ENCODE measurements around the gene GNAO1. TPM values are rescaled to one million over a fixed set of nuclear protein-coding genes. Genes with fewer than 3 reads are reported as not detected.

Gene GNAO1
- total and polyA plus RNA-seq, 2 of the 13 experiments (the other 11 are each of a cell fraction or from before 2014, with no cell fraction given), result not detected

GRCh38 chr16:56315955-56316354, 124.7 kb downstream of the GNAO1 start:
- Histone ChIP-seq H3K9me3 (ENCODE audit: low read length) (no peaks in the 10 kb centered on the region), H3K4me3 (replicated peaks in 1 of 3; ENCODE audit: insufficient read depth in 1 of 3, low read depth in 2 of 3, low read length in 3 of 3) (no peak overlapping the region), H3K9ac (ENCODE audit: insufficient read depth, low read depth, low read length) (no peak overlapping the region), H3K27me3 (ENCODE audit: control insufficient read depth in 1 of 2, insufficient read depth in 2 of 2, low read length in 2 of 2) (peaks cover 1 to 43% of the 10 kb centered on the region in 2 experiments), H3K79me2 (ENCODE audit: insufficient read depth, low read length) (no peaks in the 10 kb centered on the region), H2AFZ (ENCODE audit: low read length) (no peak overlapping the region), H3K4me1 (ENCODE audit: insufficient read depth, low read length) (no peaks in the 10 kb centered on the region), H3K36me3 (replicated peaks in 1 of 2; ENCODE audit: control insufficient read depth in 1 of 2, insufficient read depth in 2 of 2, low read length in 2 of 2) (no peaks in the 10 kb centered on the region), H3K4me2 (ENCODE audit: low read depth, low read length) (no peak overlapping the region), H4K20me1 (ENCODE audit: insufficient read depth, low read length) (no peaks in the 10 kb centered on the region), H3K27ac (ENCODE audit: extremely low read length, insufficient read depth, low read length) (no peak overlapping the region)
- ChIA-PET POLR2A (no interaction called here), CTCF (ENCODE audit: low intra/inter-chr PET ratio, low total read pairs) (interaction anchor here (2.9 kb wide), 1 partner anchor 41 kb away, joined by 8 read pairs; no protein-coding TSS in a partner anchor)
- no peak for TF ChIP-seq TBP (CRISPR knock-in tag; IDR thresholded peaks at IDR 0.05)
- no peak for TF ChIP-seq TRAFD1 (CRISPR knock-in tag; IDR thresholded peaks at IDR 0.05; ENCODE audit: borderline replicate concordance)
- TF ChIP-seq PPARG (CRISPR knock-in tag; conservative IDR thresholded peaks at IDR 0.05), result no peak
- TF ChIP-seq GTF2F1 (IDR thresholded peaks at IDR 0.05; ENCODE audit: low read length), result no peak
- no peak for TF ChIP-seq ZNF691 (CRISPR knock-in tag; IDR thresholded peaks at IDR 0.05; ENCODE audit: borderline replicate concordance, low read depth)
- TF ChIP-seq PHF8 (CRISPR knock-in tag; IDR thresholded peaks at IDR 0.05), result no peak
- no peak for TF ChIP-seq ZNF75D (CRISPR knock-in tag; IDR thresholded peaks at IDR 0.05; ENCODE audit: borderline replicate concordance)
- TF ChIP-seq KIAA2018 (CRISPR knock-in tag; IDR thresholded peaks at IDR 0.05; ENCODE audit: borderline replicate concordance), result no peak
- TF ChIP-seq MBNL3 (CRISPR knock-in tag; conservative IDR thresholded peaks at IDR 0.05), result no peak
- TF ChIP-seq MIER3 (CRISPR knock-in tag; IDR thresholded peaks at IDR 0.05; ENCODE audit: borderline replicate concordance), result no peak
- in situ Hi-C loops (cut with HindIII; ENCODE audit: extremely low pct_ligation_motif_present, low pct_unique_long_range_greater_than_20kb), result loop anchor here (25.0 kb wide), 1 partner anchor 854 kb away; no protein-coding TSS in a partner anchor
- WGBS (ENCODE audit: low lambda C conversion rate), result 41% methylated on average over 7 of the region's 7 CpGs
- intact Hi-C loops (cut with micrococcal nuclease; ENCODE audit: unreplicated experiment), result loop anchor here (5.0 kb wide), 1 partner anchor 114 kb away; no protein-coding TSS in a partner anchor
- DNase-seq (ENCODE audit: low spot score) (no peak), ATAC-seq (no peak), FAIRE-seq (no peak)
- BruUV-seq (replicated peaks), result no TSS peak

All from HepG2 (cell line).